Endothelial cell (in vitro differentiated cells): ENCODE results near the gene UBTD1. TPM values are rescaled to one million over a fixed set of nuclear protein-coding genes. Genes with fewer than 3 reads are reported as not detected.

Experiments used
- DNase-seq: peaks from one replicate; pipeline ENCODE4 v3.0.0; 2021; ENCODE audit warnings: low spot score
- H3K27ac Mint-ChIP-seq: one replicate; pipeline ENCODE4 v1.8.0; 2021; ENCODE audit warnings: mixed read lengths, inconsistent platforms; ENCODE audit not compliant: unreplicated experiment
- H3K27me3 Mint-ChIP-seq: one replicate; pipeline ENCODE4 v1.8.0; 2021; ENCODE audit warnings: mild to moderate bottlenecking, moderate library complexity, mixed read lengths, inconsistent platforms; ENCODE audit not compliant: unreplicated experiment
- H3K36me3 Mint-ChIP-seq: one replicate; pipeline ENCODE4 v1.8.0; 2021; ENCODE audit warnings: mild to moderate bottlenecking, low read depth, mixed read lengths, inconsistent platforms; ENCODE audit not compliant: unreplicated experiment
- H3K4me1 Mint-ChIP-seq: one replicate; pipeline ENCODE4 v1.8.0; 2021; ENCODE audit warnings: mild to moderate bottlenecking, mixed read lengths, inconsistent platforms; ENCODE audit not compliant: unreplicated experiment
- H3K4me3 Mint-ChIP-seq: one replicate; pipeline ENCODE4 v1.8.0; 2021; ENCODE audit warnings: mild to moderate bottlenecking, mixed read lengths, inconsistent platforms; ENCODE audit not compliant: unreplicated experiment
- H3K9me3 Mint-ChIP-seq: one replicate; pipeline ENCODE4 v1.8.0; 2021; ENCODE audit warnings: mixed read lengths, inconsistent platforms; ENCODE audit not compliant: unreplicated experiment
- total RNA-seq: library from RNA; stranded (reverse); fragmentation: NEBNext Ultra II Directional; extraction: Animal tissue kit (Norgen Biotek cat#: 25700); gene quantifications from one replicate; pipeline ENCODE4 v1.2.1, GENCODE V29; 2021; ENCODE audit not compliant: unreplicated experiment
- TF ChIP-seq, protein P1 (sequence below): fragments of 200-600 bp; sonication (generic); IDR thresholded peaks from one replicate; pipeline ENCODE4 v1.5.0; 2021; ENCODE audit warnings: antibody characterized with exemption; ENCODE audit not compliant: unreplicated experiment

UBTD1 gene
- total RNA-seq, 1 donor from 2014 or later: 78.0 TPM

DNA sequence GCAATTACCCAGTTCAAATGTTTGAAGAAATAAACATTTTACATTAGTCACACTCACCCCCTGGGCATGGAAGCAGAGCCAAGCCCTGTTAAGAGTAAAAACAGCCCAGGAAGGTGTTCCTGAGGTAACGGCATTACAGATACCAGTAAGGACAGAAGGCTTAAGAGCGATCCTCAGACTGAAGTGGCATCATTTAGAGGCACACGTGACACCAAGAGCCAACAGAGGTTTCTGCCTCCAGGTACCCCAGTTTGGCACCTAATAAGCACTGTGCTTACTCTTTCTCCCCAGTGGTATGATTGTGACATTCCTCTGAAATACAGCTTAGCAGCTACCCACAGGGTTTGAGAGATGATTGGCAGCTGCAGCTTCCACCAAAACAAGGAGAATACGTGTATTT lies 17.7 kb upstream of the UBTD1 start:
- Mint-ChIP-seq H3K36me3 (peaks cover 36% of the 10 kb centered on the region), H3K4me1 (peaks cover 9% of the 10 kb centered on the region), H3K4me3 (no peak overlapping the region), H3K9me3 (no peaks in the 10 kb centered on the region), H3K27me3 (peaks cover 3% of the 10 kb centered on the region), H3K27ac (no peak overlapping the region)
- no peak for DNase-seq
- TF ChIP-seq, protein P1, sequence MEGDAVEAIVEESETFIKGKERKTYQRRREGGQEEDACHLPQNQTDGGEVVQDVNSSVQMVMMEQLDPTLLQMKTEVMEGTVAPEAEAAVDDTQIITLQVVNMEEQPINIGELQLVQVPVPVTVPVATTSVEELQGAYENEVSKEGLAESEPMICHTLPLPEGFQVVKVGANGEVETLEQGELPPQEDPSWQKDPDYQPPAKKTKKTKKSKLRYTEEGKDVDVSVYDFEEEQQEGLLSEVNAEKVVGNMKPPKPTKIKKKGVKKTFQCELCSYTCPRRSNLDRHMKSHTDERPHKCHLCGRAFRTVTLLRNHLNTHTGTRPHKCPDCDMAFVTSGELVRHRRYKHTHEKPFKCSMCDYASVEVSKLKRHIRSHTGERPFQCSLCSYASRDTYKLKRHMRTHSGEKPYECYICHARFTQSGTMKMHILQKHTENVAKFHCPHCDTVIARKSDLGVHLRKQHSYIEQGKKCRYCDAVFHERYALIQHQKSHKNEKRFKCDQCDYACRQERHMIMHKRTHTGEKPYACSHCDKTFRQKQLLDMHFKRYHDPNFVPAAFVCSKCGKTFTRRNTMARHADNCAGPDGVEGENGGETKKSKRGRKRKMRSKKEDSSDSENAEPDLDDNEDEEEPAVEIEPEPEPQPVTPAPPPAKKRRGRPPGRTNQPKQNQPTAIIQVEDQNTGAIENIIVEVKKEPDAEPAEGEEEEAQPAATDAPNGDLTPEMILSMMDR: no peak

DNA sequence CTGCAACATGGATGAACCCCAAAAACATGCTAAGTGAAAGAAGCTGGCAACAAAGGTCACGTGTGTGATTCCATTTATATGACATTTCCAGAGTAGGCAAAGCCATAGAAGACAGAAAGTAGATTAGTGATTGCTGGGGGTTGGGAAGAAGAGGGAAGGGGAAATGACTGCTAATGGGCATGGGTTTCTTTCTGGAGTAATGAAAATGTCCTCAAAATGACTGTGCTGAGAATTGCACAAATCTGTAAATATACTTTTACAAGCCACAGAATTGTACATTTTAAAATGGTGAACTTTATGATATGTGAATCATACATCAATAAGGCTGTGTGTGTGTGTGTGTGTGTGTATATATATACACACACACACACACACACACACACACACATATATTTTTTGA lies 16.3 kb upstream of the UBTD1 start:
- Mint-ChIP-seq H3K4me3 (no peak overlapping the region), H3K36me3 (peaks cover 31% of the 10 kb centered on the region), H3K4me1 (peaks cover 9% of the 10 kb centered on the region), H3K27me3 (peaks cover 3% of the 10 kb centered on the region), H3K9me3 (no peaks in the 10 kb centered on the region), H3K27ac (no peak overlapping the region)
- DNase-seq: no peak
- TF ChIP-seq, protein P1: no peak

- peaks cover 3% of the 10 kb centered on the region for H3K27me3 Mint-ChIP-seq
- H3K36me3 Mint-ChIP-seq: peaks cover 24% of the 10 kb centered on the region
- TF ChIP-seq, protein P1: no peak
- H3K4me1 Mint-ChIP-seq: peaks cover 9% of the 10 kb centered on the region
- DNase-seq: no peak
- no peaks in the 10 kb centered on the region for H3K9me3 Mint-ChIP-seq
- H3K4me3 Mint-ChIP-seq: no peak overlapping the region
- H3K27ac Mint-ChIP-seq: no peak overlapping the region
Observed at GRCh38 chr10:97483506-97483905, 15.2 kb upstream of the UBTD1 start.

GRCh38 chr10:97483921-97484320 lies 14.8 kb upstream of the UBTD1 start:
- TF ChIP-seq, protein P1: no peak
- Mint-ChIP-seq H3K4me3 (no peak overlapping the region), H3K4me1 (peaks cover 9% of the 10 kb centered on the region), H3K27me3 (peaks cover 3% of the 10 kb centered on the region), H3K27ac (no peak overlapping the region), H3K36me3 (peaks cover 24% of the 10 kb centered on the region), H3K9me3 (no peaks in the 10 kb centered on the region)
- DNase-seq: no peak

DNA sequence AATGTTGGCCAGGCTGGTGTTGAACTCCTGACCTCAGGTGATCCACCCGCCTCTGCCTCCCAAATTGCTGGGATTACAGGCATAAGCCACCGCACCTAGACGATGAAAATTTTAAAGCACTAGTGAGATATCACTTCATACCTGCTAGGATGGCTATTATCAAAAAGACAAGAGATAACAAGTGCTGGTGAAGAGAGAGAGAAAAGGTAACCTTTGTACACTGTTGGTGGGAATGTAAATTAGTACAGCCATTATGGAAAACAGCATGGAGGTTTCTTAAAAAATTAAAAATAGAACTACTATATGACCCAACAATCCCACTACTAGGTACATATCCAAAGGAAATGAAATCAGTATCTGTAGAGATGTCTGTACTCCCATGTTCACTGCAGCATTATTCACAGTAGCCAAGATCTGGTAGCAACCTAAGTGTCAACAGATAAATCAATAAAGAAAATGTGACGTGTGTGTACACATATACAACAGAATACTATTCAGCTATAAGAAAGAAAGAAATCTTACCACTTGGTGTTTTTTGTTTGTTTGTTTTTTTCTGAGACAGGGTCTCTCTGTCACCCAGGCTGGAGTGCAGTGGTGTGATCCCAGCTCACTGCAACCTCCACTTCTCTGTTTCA lies 13.0 kb upstream of the UBTD1 start:
- TF ChIP-seq, protein P1: no peak
- no peak overlapping the region for H3K27ac Mint-ChIP-seq
- no peaks in the 10 kb centered on the region for H3K9me3 Mint-ChIP-seq
- peaks cover 7% of the 10 kb centered on the region for H3K4me1 Mint-ChIP-seq
- H3K27me3 Mint-ChIP-seq: peaks cover 1% of the 10 kb centered on the region
- H3K36me3 Mint-ChIP-seq: peaks cover 13% of the 10 kb centered on the region
- no peak overlapping the region for H3K4me3 Mint-ChIP-seq
- DNase-seq: no peak
